8988T (cell line): ENCODE data around the gene GOLGA6B.
A peak's percentile ranks its signal among the peaks of the same experiment; 100 is the strongest.
"Not testable (repeated sequence)": the region's sequence is repeated elsewhere in the genome, so short reads cannot be mapped to it uniquely, and the experiment has no call there.

Experiments
- DNase-seq: peaks from one replicate; pipeline ENCODE4 v3.0.0; 2011

GOLGA6B gene

GRCh38 chr15:72665706-72666105 is 11.2 kb downstream of the GOLGA6B start:
- not testable (repeated sequence) for DNase-seq

GRCh38 chr15:72669803-72670202 is 15.3 kb downstream of the GOLGA6B start:
- DNase-seq = not testable (repeated sequence)

GRCh38 chr15:72670656-72671352 is 16.3 kb downstream of the GOLGA6B start:
- peak; percentile 27 for DNase-seq

- no peak for DNase-seq
Measured at GRCh38 chr15:72671525-72671924, 17.0 kb downstream of the GOLGA6B start.

DNA sequence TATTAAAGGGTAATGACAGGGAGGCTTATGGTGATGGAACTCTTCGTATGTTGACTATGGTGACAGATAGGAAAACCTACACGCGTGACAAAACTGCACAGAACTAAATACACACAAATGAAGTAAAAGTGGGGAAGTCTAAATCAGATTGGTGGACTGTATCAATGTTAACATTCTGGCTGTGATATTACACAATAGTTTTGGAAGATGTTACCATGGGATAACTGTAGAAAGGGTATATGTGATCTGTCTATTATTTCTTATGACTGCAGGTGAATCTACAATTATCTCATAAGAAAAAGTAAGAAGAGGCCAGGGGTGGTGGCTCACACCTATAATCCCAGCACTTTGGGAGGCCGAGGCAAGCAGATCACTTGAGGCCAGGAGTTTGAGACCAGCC is 22.3 kb downstream of the GOLGA6B start:
- DNase-seq = no peak

DNA sequence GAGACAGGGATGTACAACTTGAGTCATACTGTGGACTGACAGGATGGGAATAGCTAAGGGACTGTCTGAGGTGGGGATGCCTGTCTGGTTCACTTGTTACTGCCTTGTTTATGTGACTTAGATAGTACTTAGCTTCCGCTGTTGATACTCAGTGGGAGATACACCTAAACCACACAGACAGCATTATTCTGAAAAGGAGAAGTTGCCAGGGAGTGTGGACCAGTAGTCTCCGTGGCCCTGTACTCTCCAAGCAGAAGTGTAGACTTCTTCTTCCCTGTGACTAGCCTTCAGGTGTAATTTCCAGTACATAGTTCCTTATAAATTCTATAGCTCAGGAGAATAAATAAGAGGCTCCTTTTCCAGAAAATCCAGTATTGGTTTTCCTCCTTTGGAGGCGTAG is 26.4 kb downstream of the GOLGA6B start:
- no peak for DNase-seq

DNA sequence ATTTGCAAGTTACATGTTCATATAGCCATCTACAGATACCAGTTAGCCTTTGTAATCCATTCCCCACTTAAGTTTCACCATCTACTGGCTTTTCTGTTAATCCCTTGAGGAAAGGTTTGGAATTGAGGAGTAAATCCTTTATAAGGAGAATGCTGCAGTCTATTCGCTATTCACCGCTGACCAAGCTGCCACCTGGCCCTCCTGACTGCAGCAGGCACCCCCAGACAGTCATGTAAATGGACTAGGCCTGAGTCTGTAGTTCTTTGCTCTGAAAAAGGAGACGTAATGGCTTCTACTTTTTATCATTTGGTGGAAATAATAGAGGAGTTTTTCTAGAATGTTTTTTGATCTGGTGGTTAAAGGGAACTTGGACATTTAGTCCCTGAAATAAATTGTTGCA is 28.3 kb downstream of the GOLGA6B start:
- DNase-seq = no peak

DNA sequence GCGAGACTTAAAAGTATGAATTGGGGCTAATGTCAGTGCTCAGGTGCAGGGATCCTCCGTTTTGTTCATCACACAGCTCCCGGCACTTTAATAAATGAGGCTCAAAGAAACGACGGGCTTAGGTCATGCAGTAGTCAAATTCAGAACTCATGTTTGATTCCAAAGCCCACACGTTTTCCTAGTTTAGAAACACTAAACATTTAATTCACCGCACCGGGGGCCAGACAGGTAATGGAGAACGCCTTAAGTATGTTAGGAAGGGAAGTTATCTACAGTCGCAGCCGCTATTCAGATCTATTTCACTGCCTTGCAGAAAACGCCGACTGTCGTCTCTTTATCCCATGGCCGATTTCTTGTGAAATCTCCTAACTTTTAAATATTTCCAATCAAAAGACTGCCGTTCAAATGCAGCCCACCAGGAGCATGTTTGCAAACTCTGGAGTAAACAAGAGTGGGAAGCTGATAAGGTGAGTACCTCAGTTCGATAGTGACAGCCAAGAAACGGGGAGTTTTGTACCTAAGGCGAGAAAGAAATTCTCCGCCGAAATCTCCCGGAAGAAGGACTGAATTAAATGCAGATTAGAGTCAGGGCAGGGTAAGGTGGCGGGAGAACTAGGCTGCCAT is 30.9 kb downstream of the GOLGA6B start:
- no peak for DNase-seq

DNA sequence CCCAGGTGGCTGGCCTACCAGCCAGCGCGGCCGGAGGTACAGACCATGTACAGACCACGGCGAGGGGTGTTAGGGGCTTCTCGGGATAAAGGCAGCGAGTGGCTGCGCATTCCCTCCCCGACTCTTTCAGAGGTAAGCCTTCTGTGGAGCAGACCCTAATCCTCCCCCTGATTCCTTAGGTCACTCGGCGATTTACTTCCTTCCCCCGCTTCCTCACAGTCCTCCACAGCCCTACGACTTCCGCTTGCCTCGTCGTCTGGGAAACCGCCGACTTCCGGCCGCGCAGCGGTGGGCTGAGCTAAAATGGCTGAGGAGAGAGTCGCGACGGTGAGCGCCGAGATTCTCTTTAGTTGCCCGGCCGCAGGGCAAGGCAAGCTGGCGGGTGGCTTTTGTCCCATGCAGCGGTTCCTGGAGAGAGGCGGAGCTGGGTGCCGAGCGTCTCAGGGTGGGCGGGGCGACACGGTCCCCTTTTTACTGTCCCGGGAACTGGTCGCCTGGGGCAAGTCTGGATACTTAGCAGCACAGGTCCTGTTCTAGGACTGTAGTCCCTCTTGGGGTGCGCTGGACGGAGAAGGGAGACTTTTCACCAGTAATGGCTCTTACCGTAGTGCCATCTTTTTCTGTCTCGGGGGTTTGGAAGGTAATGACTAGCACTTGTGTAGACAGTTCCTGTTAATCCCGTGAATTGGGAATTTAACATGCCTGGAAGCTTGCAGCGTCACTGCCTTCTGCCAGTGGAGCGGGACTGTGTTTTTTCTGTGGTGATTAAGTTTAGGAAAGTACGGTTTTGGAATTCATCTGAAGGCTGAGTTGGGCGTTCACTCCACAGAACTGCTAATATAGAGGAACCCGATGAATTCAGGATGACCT is 31.7 kb downstream of the GOLGA6B start, which contains the start of the genes BBS4 and HIGD2B:
BBS4 (plus strand) TSS at position 283 of the 870 bp plus-strand sequence; CDS start at position 304, 21 bp downstream.
HIGD2B (minus strand) TSS at position 258 of the 870 bp plus-strand sequence. CDS start 9,808 bp downstream, outside the sequence.
- DNase-seq = peak; percentile 13

GRCh38 chr15:72688697-72689096 is 34.2 kb downstream of the GOLGA6B start:
- DNase-seq = no peak

GRCh38 chr15:72690938-72691337 is 36.4 kb downstream of the GOLGA6B start:
- DNase-seq = no peak

DNA sequence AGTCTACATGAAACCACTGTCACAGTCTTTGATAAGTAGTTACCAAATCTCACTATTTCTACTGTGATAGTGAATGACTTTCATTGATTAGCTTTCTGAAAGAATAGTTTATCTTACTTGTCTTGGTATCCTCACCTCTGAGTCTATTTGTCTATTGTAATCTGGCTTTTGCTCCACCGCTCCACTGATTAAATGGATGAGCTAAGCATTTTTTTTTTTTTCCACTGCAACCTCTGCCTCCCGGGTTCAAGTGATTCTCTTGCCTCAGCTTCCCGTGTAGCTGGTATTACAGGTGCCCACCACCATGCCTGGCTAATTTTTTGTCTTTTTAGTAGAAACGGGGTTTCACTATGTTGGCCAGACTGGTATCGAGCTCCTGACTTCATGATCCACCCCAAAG is 44.4 kb downstream of the GOLGA6B start:
- no peak for DNase-seq

- no peak for DNase-seq
Measured at GRCh38 chr15:72700076-72700475, 45.6 kb downstream of the GOLGA6B start.

- DNase-seq = no peak
Measured at GRCh38 chr15:72706266-72706665, 51.8 kb downstream of the GOLGA6B start.

- DNase-seq = not testable (repeated sequence)
Measured at GRCh38 chr15:72708551-72709303, 54.2 kb downstream of the GOLGA6B start.
